Immature natural killer cell (primary cell): Measurements from ENCODE around the gene ABCA3. TPM values are rescaled to one million over a fixed set of nuclear protein-coding genes. Genes with fewer than 3 reads are reported as not detected.

Source experiments
- DNase-seq, 3 donors: peaks; one replicate each; pipeline ENCODE4 v3.0.0; 2022; ENCODE audit warnings: mixed read lengths in 1 of 3
- H3K27ac Mint-ChIP-seq, 6 donors: one replicate each; pipeline ENCODE4 v1.8.0; 2020; ENCODE audit warnings: mixed read lengths in 6 of 6, mild to moderate bottlenecking in 5 of 6, inconsistent platforms in 4 of 6, moderate library complexity in 3 of 6
- H3K27me3 Mint-ChIP-seq, 3 donors: one replicate each; pipeline ENCODE4 v1.8.0; 2020 to 2021; ENCODE audit warnings: low read depth in 3 of 3, mild to moderate bottlenecking in 3 of 3, mixed read lengths in 3 of 3, moderate library complexity in 3 of 3, inconsistent platforms in 1 of 3
- H3K36me3 Mint-ChIP-seq, 3 donors: one replicate each; pipeline ENCODE4 v1.8.0; 2020; ENCODE audit warnings: mixed read lengths in 3 of 3, inconsistent platforms in 2 of 3, mild to moderate bottlenecking in 2 of 3
- H3K4me1 Mint-ChIP-seq, 2 donors: one replicate each; pipeline ENCODE4 v1.8.0; 2020; ENCODE audit warnings: inconsistent platforms in 2 of 2, mild to moderate bottlenecking in 2 of 2, mixed read lengths in 2 of 2, moderate library complexity in 1 of 2
- H3K4me3 Mint-ChIP-seq, 5 donors: one replicate each; pipeline ENCODE4 v1.8.0; 2020; ENCODE audit warnings: mild to moderate bottlenecking in 5 of 5, mixed read lengths in 5 of 5, inconsistent platforms in 3 of 5, moderate library complexity in 3 of 5
- H3K9me3 Mint-ChIP-seq, 6 donors: one replicate each; pipeline ENCODE4 v1.8.0; 2020; ENCODE audit warnings: mild to moderate bottlenecking in 6 of 6, mixed read lengths in 6 of 6, inconsistent platforms in 4 of 6, moderate library complexity in 3 of 6
- polyA plus RNA-seq, 3 donors: library from polyadenylated mRNA; unstranded; fragments of 300-500 nt; fragmentation: Illumina TruSeq; gene quantifications; one replicate each; pipeline ENCODE4 v1.2.3, GENCODE V29; 2021

ABCA3 gene
- polyA plus RNA-seq, 3 donors from 2014 or later = 2.4 to 7.6 (median 4.8) TPM

GRCh38 chr16:2287916-2288547, 52.5 kb downstream of the ABCA3 start:
- Mint-ChIP-seq H3K4me1 (no peaks in the 10 kb centered on the region), H3K36me3 (peaks cover 0 to 4% (median 4%) of the 10 kb centered on the region in 3 donors), H3K27ac (no peak overlapping the region), H3K4me3 (no peak overlapping the region), H3K9me3 (peaks cover 0 to 2% (median 0%) of the 10 kb centered on the region in 6 donors), H3K27me3 (peaks cover 0 to 4% (median 0%) of the 10 kb centered on the region in 3 donors)
- no peak for DNase-seq

GRCh38 chr16:2286550-2286949, 54.0 kb downstream of the ABCA3 start:
- Mint-ChIP-seq H3K4me3 (no peak overlapping the region), H3K9me3 (peaks cover 0 to 2% (median 0%) of the 10 kb centered on the region in 6 donors), H3K27ac (no peak overlapping the region), H3K4me1 (no peaks in the 10 kb centered on the region), H3K36me3 (peaks cover 0 to 4% (median 4%) of the 10 kb centered on the region in 3 donors), H3K27me3 (peaks cover 0 to 4% (median 0%) of the 10 kb centered on the region in 3 donors)
- DNase-seq = no peak

GRCh38 chr16:2285731-2286191, 54.8 kb downstream of the ABCA3 start:
- peaks cover 0 to 2% (median 0%) of the 10 kb centered on the region in 6 donors for H3K9me3 Mint-ChIP-seq
- H3K4me3 Mint-ChIP-seq = no peak overlapping the region
- H3K27me3 Mint-ChIP-seq = peaks cover 0 to 3% (median 0%) of the 10 kb centered on the region in 3 donors
- no peaks in the 10 kb centered on the region for H3K4me1 Mint-ChIP-seq
- H3K36me3 Mint-ChIP-seq = peaks cover 0 to 4% (median 4%) of the 10 kb centered on the region in 3 donors
- H3K27ac Mint-ChIP-seq = no peak overlapping the region
- DNase-seq = no peak

- H3K27ac Mint-ChIP-seq = no peak overlapping the region
- H3K36me3 Mint-ChIP-seq = peaks cover 0 to 6% (median 6%) of the 10 kb centered on the region in 3 donors
- no peak overlapping the region for H3K4me3 Mint-ChIP-seq
- no peak for DNase-seq
- H3K27me3 Mint-ChIP-seq = peaks cover 0 to 3% (median 0%) of the 10 kb centered on the region in 3 donors
- H3K4me1 Mint-ChIP-seq = no peaks in the 10 kb centered on the region
- no peaks in the 10 kb centered on the region for H3K9me3 Mint-ChIP-seq
Measured at GRCh38 chr16:2284797-2285576, 55.5 kb downstream of the ABCA3 start.

GRCh38 chr16:2284001-2284770, 56.3 kb downstream of the ABCA3 start:
- Mint-ChIP-seq H3K27ac (no peak overlapping the region), H3K4me3 (no peak overlapping the region), H3K9me3 (no peaks in the 10 kb centered on the region), H3K4me1 (no peaks in the 10 kb centered on the region), H3K27me3 (peaks cover 0 to 3% (median 0%) of the 10 kb centered on the region in 3 donors), H3K36me3 (peaks cover 0 to 8% (median 7%) of the 10 kb centered on the region in 3 donors)
- DNase-seq = no peak

GRCh38 chr16:2282866-2283555, 57.5 kb downstream of the ABCA3 start:
- Mint-ChIP-seq H3K27ac (no peak overlapping the region), H3K4me3 (no peak overlapping the region), H3K27me3 (peaks cover 0 to 3% (median 0%) of the 10 kb centered on the region in 3 donors), H3K9me3 (no peaks in the 10 kb centered on the region), H3K4me1 (no peaks in the 10 kb centered on the region), H3K36me3 (peaks cover 0 to 8% (median 7%) of the 10 kb centered on the region in 3 donors)
- no peak for DNase-seq

GRCh38 chr16:2282262-2282661, 58.3 kb downstream of the ABCA3 start:
- H3K4me3 Mint-ChIP-seq = no peak overlapping the region
- DNase-seq = no peak
- H3K4me1 Mint-ChIP-seq = no peaks in the 10 kb centered on the region
- peaks cover 0 to 8% (median 7%) of the 10 kb centered on the region in 3 donors for H3K36me3 Mint-ChIP-seq
- no peaks in the 10 kb centered on the region for H3K9me3 Mint-ChIP-seq
- no peak overlapping the region for H3K27ac Mint-ChIP-seq
- H3K27me3 Mint-ChIP-seq = peaks cover 0 to 2% (median 0%) of the 10 kb centered on the region in 3 donors

- H3K4me3 Mint-ChIP-seq = no peak overlapping the region
Measured at GRCh38 chr16:2280981-2281542, 59.5 kb downstream of the ABCA3 start.

GRCh38 chr16:2280461-2280860, 60.1 kb downstream of the ABCA3 start:
- H3K4me1 Mint-ChIP-seq = no peaks in the 10 kb centered on the region
- H3K36me3 Mint-ChIP-seq = peaks cover 0 to 8% (median 7%) of the 10 kb centered on the region in 3 donors

More at GRCh38 chr16:2280981-2281542, 59.5 kb downstream of the ABCA3 start:
- peaks cover 0 to 8% (median 7%) of the 10 kb centered on the region in 3 donors for H3K36me3 Mint-ChIP-seq
- peaks cover 0 to 2% (median 0%) of the 10 kb centered on the region in 3 donors for H3K27me3 Mint-ChIP-seq
- no peaks in the 10 kb centered on the region for H3K4me1 Mint-ChIP-seq
- no peak overlapping the region for H3K27ac Mint-ChIP-seq
- no peak for DNase-seq
- H3K9me3 Mint-ChIP-seq = no peaks in the 10 kb centered on the region

GRCh38 chr16:2278956-2279800, 61.4 kb downstream of the ABCA3 start:
- Mint-ChIP-seq H3K36me3 (peaks cover 0 to 8% (median 7%) of the 10 kb centered on the region in 3 donors), H3K27me3 (no peaks in the 10 kb centered on the region), H3K4me3 (no peak overlapping the region), H3K4me1 (no peaks in the 10 kb centered on the region), H3K27ac (no peak overlapping the region), H3K9me3 (no peaks in the 10 kb centered on the region)
- DNase-seq = no peak

More at GRCh38 chr16:2280461-2280860, 60.1 kb downstream of the ABCA3 start:
- peaks cover 0 to 2% (median 0%) of the 10 kb centered on the region in 3 donors for H3K27me3 Mint-ChIP-seq
- H3K4me3 Mint-ChIP-seq = no peak overlapping the region
- DNase-seq = no peak
- no peaks in the 10 kb centered on the region for H3K9me3 Mint-ChIP-seq
- H3K27ac Mint-ChIP-seq = no peak overlapping the region

GRCh38 chr16:2278272-2278608, 62.3 kb downstream of the ABCA3 start:
- DNase-seq = no peak
- Mint-ChIP-seq H3K4me3 (no peak overlapping the region), H3K27me3 (no peaks in the 10 kb centered on the region)

GRCh38 chr16:2277466-2278271, 62.9 kb downstream of the ABCA3 start:
- DNase-seq = no peak
- H3K27me3 Mint-ChIP-seq = no peaks in the 10 kb centered on the region
- H3K9me3 Mint-ChIP-seq = no peaks in the 10 kb centered on the region
- no peak overlapping the region for H3K4me3 Mint-ChIP-seq
- peaks cover 0 to 4% (median 3%) of the 10 kb centered on the region in 3 donors for H3K36me3 Mint-ChIP-seq
- no peak overlapping the region for H3K27ac Mint-ChIP-seq
- no peaks in the 10 kb centered on the region for H3K4me1 Mint-ChIP-seq

More at GRCh38 chr16:2278272-2278608, 62.3 kb downstream of the ABCA3 start:
- Mint-ChIP-seq H3K4me1 (no peaks in the 10 kb centered on the region), H3K9me3 (no peaks in the 10 kb centered on the region), H3K27ac (no peak overlapping the region), H3K36me3 (peaks cover 0 to 4% (median 3%) of the 10 kb centered on the region in 3 donors)
